ENCODE results near the gene GALNT16.

Gene GALNT16

DNA sequence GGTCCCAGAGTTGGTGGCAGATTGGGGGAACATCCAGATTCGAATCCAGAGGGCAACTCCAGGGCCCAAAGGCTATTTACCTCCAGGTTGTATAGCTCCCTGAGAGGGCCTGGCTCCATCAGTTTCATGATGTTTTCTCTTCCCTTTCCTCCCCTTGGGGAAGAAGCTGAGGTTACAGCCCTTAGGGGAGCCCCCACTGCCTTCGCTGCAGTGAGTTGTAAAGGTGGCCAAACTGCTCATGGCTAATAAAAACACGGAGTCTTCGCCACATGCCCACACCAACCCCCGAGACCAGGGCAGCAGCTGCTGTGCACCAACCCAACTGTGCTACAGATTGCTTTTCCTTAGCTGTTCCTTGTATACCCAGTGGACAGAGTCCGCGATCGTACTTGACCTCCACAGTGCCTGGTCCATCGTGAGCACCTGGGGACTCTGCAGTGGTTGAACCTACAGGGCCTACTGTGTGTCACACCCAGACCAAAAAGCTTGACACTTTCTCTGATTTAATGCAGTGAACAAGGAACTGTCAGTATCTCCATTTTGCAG, 20.9 kb downstream of the GALNT16 start:
- H3K9ac ChIP-seq (ENCODE audit: low read length in 5 of 5) = no peak overlapping the region
- no peak overlapping the region for H3K27ac ChIP-seq (ENCODE audit: low read depth, low read length)
- no peaks in the 10 kb centered on the region for H3K27me3 ChIP-seq (ENCODE audit: control insufficient read depth in 5 of 5, insufficient read depth in 4 of 5, low read length in 5 of 5)
- no peaks in the 10 kb centered on the region for H3K36me3 ChIP-seq (ENCODE audit: control insufficient read depth in 5 of 5, insufficient read depth in 5 of 5, low read length in 5 of 5)
- no peak overlapping the region for H3K4me3 ChIP-seq (ENCODE audit: low read depth in 1 of 5, low read length in 5 of 5)
- H3K4me1 ChIP-seq (ENCODE audit: control insufficient read depth in 5 of 5, insufficient read depth in 5 of 5, low read length in 5 of 5) = no peaks in the 10 kb centered on the region
- no peaks in the 10 kb centered on the region for H3K9me3 ChIP-seq (ENCODE audit: control insufficient read depth in 5 of 5, low read length in 5 of 5)

DNA sequence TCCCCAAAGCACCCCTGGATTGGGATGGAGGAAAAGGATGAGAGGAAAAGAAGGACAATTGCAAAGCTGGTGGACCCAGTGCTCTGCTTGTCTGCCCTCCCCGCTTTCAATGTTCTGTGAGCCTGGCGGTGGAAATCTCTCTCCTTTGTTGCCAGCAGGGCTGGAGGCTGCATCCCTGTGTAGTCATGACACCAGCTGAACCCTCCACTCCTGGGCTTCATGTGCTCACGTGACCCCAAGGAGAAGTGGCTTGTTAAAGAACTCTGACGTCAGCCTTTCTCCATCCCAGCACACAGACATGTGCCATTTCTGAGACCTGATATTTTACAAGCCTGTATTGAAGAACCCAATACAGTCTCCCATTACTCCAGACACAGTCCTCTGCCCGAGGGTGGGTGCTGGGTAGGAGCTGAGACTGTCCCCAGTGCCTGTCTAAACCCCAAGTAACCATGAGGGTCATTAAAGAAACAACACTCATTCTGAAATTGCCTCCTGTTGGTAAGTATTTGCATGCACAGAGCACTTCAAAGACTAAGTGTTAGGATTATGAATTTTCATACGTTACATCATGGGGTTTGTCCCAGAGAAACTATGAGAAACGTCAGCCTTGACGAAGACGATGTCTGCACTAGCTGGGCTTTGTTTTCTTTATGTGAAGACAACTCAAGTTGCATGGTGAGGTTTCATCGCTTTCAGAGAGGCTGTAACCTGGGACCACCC, 21.7 kb downstream of the GALNT16 start:
- Histone ChIP-seq H3K27me3 (ENCODE audit: control insufficient read depth in 5 of 5, insufficient read depth in 4 of 5, low read length in 5 of 5) (no peaks in the 10 kb centered on the region), H3K9me3 (ENCODE audit: control insufficient read depth in 5 of 5, low read length in 5 of 5) (no peaks in the 10 kb centered on the region), H3K9ac (ENCODE audit: low read length in 5 of 5) (no peak overlapping the region), H3K4me1 (ENCODE audit: control insufficient read depth in 5 of 5, insufficient read depth in 5 of 5, low read length in 5 of 5) (no peaks in the 10 kb centered on the region), H3K27ac (ENCODE audit: low read depth, low read length) (no peak overlapping the region), H3K36me3 (ENCODE audit: control insufficient read depth in 5 of 5, insufficient read depth in 5 of 5, low read length in 5 of 5) (no peaks in the 10 kb centered on the region), H3K4me3 (ENCODE audit: low read depth in 1 of 5, low read length in 5 of 5) (no peak overlapping the region)

DNA sequence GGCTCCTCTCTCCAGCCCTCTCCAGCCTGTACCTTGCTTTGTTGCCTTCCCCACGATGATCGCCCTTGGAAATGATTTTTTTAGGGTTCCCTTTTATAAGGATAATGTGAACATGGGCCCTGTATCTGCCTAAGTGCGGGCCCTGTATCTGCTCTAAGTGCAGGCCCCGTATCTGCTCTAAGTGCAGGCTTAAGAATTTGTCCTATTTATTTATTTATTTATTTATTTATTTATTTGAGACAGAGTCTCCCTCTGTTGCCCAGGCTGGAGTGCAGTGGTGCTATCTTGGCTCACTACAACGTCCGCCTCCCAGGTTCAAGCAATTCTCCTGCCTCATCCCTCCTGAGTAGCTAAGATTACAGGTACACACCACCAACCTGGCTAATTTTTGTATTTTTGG, 22.5 kb downstream of the GALNT16 start:
- Histone ChIP-seq H3K36me3 (ENCODE audit: control insufficient read depth in 5 of 5, insufficient read depth in 5 of 5, low read length in 5 of 5) (no peaks in the 10 kb centered on the region), H3K9ac (ENCODE audit: low read length in 5 of 5) (no peak overlapping the region), H3K4me1 (ENCODE audit: control insufficient read depth in 5 of 5, insufficient read depth in 5 of 5, low read length in 5 of 5) (peaks cover 0 to 6% (median 4%) of the 10 kb centered on the region in 5 donors), H3K27me3 (ENCODE audit: control insufficient read depth in 5 of 5, insufficient read depth in 4 of 5, low read length in 5 of 5) (no peaks in the 10 kb centered on the region), H3K27ac (ENCODE audit: low read depth, low read length) (no peak overlapping the region), H3K4me3 (ENCODE audit: low read depth in 1 of 5, low read length in 5 of 5) (no peak overlapping the region), H3K9me3 (ENCODE audit: control insufficient read depth in 5 of 5, low read length in 5 of 5) (no peaks in the 10 kb centered on the region)

DNA sequence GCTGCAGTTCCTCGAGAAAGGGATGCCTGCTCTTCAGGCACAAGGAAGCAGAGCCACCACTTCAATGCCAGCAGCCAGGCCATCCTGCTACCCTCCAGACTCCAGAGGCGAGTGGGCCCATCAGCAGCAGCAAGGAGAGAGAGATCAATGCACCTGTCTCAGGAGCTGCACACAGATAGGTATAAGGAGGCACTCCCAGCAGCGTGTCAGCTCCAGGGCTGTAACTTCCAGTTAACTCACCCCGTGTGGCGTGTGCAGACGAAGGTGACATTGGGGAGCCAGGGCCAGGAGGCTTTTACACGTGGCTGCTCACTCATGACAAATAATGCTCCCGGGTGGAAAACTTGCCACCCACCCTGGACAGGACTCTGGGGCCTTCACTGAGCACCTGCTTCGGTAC, 24.2 kb downstream of the GALNT16 start:
- Histone ChIP-seq H3K4me1 (ENCODE audit: control insufficient read depth in 5 of 5, insufficient read depth in 5 of 5, low read length in 5 of 5) (peaks cover 0 to 18% (median 14%) of the 10 kb centered on the region in 5 donors), H3K27ac (ENCODE audit: low read depth, low read length) (no peak overlapping the region), H3K36me3 (ENCODE audit: control insufficient read depth in 5 of 5, insufficient read depth in 5 of 5, low read length in 5 of 5) (no peaks in the 10 kb centered on the region), H3K9me3 (ENCODE audit: control insufficient read depth in 5 of 5, low read length in 5 of 5) (no peaks in the 10 kb centered on the region), H3K9ac (ENCODE audit: low read length in 5 of 5) (no peak overlapping the region), H3K27me3 (ENCODE audit: control insufficient read depth in 5 of 5, insufficient read depth in 4 of 5, low read length in 5 of 5) (no peaks in the 10 kb centered on the region), H3K4me3 (ENCODE audit: low read depth in 1 of 5, low read length in 5 of 5) (no peak overlapping the region)

DNA sequence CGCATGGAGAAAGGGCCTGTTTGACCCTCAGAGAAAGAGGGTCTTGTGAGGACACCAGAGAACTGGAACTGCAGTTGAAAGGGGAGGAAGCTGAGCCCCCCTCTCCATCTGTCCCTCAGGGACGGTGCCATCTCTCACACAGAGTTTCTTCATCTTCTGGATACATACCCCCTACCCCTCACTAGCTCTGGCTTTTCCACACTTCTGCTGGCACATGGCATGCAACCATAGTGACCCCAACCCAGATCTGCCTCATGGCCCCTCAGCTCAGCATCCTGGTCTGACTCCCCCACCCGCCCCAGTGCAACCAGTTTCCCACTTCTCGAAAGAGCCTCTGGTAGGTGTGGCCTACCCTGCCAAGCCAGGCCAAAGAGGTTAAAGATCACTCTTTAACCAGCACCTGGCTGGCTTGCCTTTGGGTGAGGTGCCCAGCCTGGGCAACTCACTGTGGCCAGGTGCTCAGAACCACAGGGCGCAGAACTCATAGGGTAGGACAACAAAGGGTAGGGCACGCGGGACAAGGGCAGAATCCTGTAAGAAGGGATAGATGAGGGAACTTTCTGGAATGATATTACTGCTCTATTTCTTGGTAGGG, 25.8 kb downstream of the GALNT16 start:
- H3K4me1 ChIP-seq (ENCODE audit: control insufficient read depth in 5 of 5, insufficient read depth in 5 of 5, low read length in 5 of 5) = peaks cover 0 to 30% (median 28%) of the 10 kb centered on the region in 5 donors
- no peaks in the 10 kb centered on the region for H3K27me3 ChIP-seq (ENCODE audit: control insufficient read depth in 5 of 5, insufficient read depth in 4 of 5, low read length in 5 of 5)
- no peak overlapping the region for H3K27ac ChIP-seq (ENCODE audit: low read depth, low read length)

DNA sequence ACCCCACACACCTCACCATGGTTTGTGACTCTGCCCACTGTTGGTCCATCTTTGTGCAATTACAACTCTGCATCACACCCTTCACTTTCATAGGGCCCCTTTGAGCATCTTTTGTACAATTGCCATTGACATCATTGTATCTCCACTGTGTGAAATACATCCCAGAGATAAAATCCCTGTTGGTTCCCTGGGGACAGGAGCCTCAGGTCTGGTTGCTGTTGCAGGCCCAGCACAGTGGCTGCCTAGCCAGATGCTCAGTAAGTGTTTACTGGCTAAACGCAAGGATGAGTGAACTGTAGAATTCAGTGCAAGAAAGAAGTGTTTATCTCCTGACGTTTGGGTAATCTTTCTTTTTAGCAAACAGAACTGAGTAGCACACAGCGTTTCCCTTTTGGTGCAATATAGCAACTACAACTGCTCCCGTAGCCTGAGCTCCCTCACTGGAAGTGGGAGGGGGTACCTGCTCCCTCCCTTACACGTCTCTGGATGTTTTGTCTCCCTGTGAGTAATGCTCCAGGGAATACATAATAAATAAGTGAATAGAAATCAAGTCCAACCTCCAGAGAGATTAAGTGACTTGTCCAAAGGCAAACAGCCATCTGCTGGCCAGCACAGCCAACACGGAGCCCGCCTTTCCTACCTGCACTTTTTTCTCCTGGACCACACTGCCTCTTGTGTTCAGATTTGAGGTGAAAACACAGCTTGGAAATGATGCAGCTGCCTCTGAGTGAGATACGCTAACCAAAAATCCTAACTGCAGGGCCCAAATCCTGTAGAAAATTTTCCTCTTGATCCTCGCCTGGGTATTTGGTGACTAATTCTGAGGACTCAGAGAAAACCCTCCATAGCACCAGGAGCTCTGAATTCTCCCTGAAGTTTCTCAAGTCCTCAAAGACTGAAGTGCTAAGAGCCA, 27.4 kb downstream of the GALNT16 start:
- H3K9ac ChIP-seq (ENCODE audit: low read length in 5 of 5) = no peak overlapping the region
- H3K4me1 ChIP-seq (ENCODE audit: control insufficient read depth in 5 of 5, insufficient read depth in 5 of 5, low read length in 5 of 5) = peaks cover 3 to 42% (median 33%) of the 10 kb centered on the region in 5 donors
- no peaks in the 10 kb centered on the region for H3K9me3 ChIP-seq (ENCODE audit: control insufficient read depth in 5 of 5, low read length in 5 of 5)
- H3K27ac ChIP-seq (ENCODE audit: low read depth, low read length) = peak overlapping the region; percentile 47
- no peaks in the 10 kb centered on the region for H3K36me3 ChIP-seq (ENCODE audit: control insufficient read depth in 5 of 5, insufficient read depth in 5 of 5, low read length in 5 of 5)
- H3K27me3 ChIP-seq (ENCODE audit: control insufficient read depth in 5 of 5, insufficient read depth in 4 of 5, low read length in 5 of 5) = peaks cover 0 to 5% (median 2%) of the 10 kb centered on the region in 5 donors
- no peak overlapping the region for H3K4me3 ChIP-seq (ENCODE audit: low read depth in 1 of 5, low read length in 5 of 5)

More for the DNA sequence above, 25.8 kb downstream of the GALNT16 start:
- Histone ChIP-seq H3K9me3 (ENCODE audit: control insufficient read depth in 5 of 5, low read length in 5 of 5) (no peaks in the 10 kb centered on the region), H3K36me3 (ENCODE audit: control insufficient read depth in 5 of 5, insufficient read depth in 5 of 5, low read length in 5 of 5) (no peaks in the 10 kb centered on the region), H3K9ac (ENCODE audit: low read length in 5 of 5) (no peak overlapping the region), H3K4me3 (ENCODE audit: low read depth in 1 of 5, low read length in 5 of 5) (no peak overlapping the region)

DNA sequence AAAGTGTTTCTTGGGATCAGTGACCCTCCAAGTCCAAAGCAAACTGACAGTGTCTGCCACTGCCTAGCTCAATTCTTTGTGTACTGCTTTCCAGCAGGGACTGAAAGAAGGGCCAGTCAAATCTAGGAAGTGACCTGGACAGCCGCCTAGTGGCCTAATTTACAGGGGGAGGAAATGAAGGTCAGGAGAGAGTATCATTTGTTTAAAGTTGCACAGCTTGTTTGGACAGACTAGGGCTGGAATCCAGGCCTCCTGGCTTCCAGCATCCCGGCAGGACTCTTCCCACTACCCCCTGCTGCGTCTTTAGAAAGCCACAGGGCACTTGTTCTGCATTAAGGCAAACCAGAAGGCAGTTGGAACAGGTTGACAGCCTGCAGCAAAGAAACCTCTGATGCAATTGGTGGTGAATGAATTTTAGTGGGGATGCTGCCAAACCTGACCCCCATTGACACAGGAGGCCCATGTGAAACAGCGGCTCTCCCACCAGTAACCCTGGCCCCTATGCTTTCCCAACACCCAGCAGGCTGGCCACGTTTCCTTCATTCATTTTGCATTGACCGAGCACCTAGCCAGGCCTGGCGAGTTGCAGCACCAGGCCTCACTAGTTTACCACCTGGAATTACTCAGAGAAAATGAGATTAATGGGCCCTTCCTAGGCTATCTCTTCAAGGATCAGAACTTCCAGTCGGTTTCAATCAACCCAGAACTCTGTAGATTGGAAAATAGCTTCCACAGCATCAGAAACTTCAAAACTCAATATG, 28.2 kb downstream of the GALNT16 start:
- Histone ChIP-seq H3K4me3 (ENCODE audit: low read depth in 1 of 5, low read length in 5 of 5) (no peak overlapping the region), H3K36me3 (ENCODE audit: control insufficient read depth in 5 of 5, insufficient read depth in 5 of 5, low read length in 5 of 5) (no peaks in the 10 kb centered on the region), H3K4me1 (ENCODE audit: control insufficient read depth in 5 of 5, insufficient read depth in 5 of 5, low read length in 5 of 5) (peaks cover 4 to 44% (median 33%) of the 10 kb centered on the region in 5 donors), H3K27me3 (ENCODE audit: control insufficient read depth in 5 of 5, insufficient read depth in 4 of 5, low read length in 5 of 5) (peaks cover 0 to 5% (median 2%) of the 10 kb centered on the region in 5 donors), H3K27ac (ENCODE audit: low read depth, low read length) (peak overlapping the region; percentile 47), H3K9me3 (ENCODE audit: control insufficient read depth in 5 of 5, low read length in 5 of 5) (no peaks in the 10 kb centered on the region), H3K9ac (ENCODE audit: low read length in 5 of 5) (no peak overlapping the region)

DNA sequence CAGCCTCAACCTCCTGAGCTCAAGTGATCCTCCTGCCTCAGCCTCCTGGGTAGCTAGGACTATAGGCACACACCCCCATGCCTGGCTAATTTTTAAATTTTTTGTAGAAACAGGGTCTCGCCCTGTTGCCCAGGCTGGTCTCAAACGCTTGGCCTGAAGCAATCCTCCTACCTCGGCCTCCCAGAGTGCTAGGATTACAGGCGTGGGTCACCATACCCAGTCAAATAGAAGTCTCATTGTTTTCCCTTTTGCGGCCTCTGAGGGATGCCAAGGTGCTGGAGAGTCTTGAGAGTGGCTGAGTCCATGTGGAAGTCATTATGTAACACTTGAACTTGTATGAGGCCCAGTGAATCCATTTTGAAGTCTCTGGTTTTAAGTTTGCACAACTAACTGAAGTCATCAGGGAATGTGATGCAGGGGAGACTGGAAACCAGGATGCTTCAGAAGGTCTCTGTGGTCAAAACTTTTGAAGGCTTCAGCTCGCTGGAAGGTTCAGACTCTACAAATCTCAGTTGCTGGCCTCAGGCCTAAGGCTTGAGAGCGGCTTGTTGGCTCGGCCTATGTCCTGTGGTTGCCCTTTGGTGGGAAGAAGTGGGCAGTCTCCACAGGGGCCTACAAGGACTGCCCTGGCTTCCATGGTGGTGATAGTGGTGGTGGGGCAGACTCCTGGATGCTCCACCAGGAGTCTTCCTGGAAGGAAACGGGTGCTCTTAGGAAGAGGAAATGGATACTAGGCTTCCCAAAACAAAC, 29.2 kb downstream of the GALNT16 start:
- Histone ChIP-seq H3K4me1 (ENCODE audit: control insufficient read depth in 5 of 5, insufficient read depth in 5 of 5, low read length in 5 of 5) (peaks cover 4 to 44% (median 33%) of the 10 kb centered on the region in 5 donors), H3K27ac (ENCODE audit: low read depth, low read length) (peak overlapping the region; percentile 23)

More for the DNA sequence above, 29.2 kb downstream of the GALNT16 start:
- Histone ChIP-seq H3K4me3 (ENCODE audit: low read depth in 1 of 5, low read length in 5 of 5) (no peak overlapping the region), H3K36me3 (ENCODE audit: control insufficient read depth in 5 of 5, insufficient read depth in 5 of 5, low read length in 5 of 5) (no peaks in the 10 kb centered on the region), H3K9ac (ENCODE audit: low read length in 5 of 5) (no peak overlapping the region), H3K27me3 (ENCODE audit: control insufficient read depth in 5 of 5, insufficient read depth in 4 of 5, low read length in 5 of 5) (peaks cover 0 to 5% (median 2%) of the 10 kb centered on the region in 5 donors), H3K9me3 (ENCODE audit: control insufficient read depth in 5 of 5, low read length in 5 of 5) (no peaks in the 10 kb centered on the region)

All from subcutaneous abdominal adipose tissue (tissue), 5 donors.